Esophagus muscularis mucosa (tissue), 4 donors: ENCODE results near the gene PPRC1. TPM values are rescaled to one million over a fixed set of nuclear protein-coding genes. Genes with fewer than 3 reads are reported as not detected.

Experiments
- DNase-seq: peaks from one replicate; pipeline ENCODE4 v3.0.0-alpha.2; 2017; ENCODE audit errors: extremely low spot score
- H3K27ac ChIP-seq, 4 donors: fragments of 200-600 bp; sonication (generic); replicated peaks in 1 of 4; 1 replicate in 3 of 4; 2 replicates in 1 of 4; pipeline ENCODE4 v1.5.1; 2016 to 2019; ENCODE audit warnings: mild to moderate bottlenecking in 1 of 4
- H3K27me3 ChIP-seq, 4 donors: fragments of 200-600 bp; sonication (generic); one replicate each; pipeline versions ENCODE4 v1.5.1 to v1.6.0; 2016 to 2019
- H3K36me3 ChIP-seq, 4 donors: fragments of 200-600 bp; sonication (generic); one replicate each; pipeline ENCODE4 v1.5.1; 2016 to 2019
- H3K4me1 ChIP-seq, 4 donors: fragments of 200-600 bp; sonication (generic); one replicate each; pipeline ENCODE4 v1.5.1; 2016 to 2019
- H3K4me3 ChIP-seq, 4 donors: fragments of 200-600 bp; sonication (generic); 1 replicate in 2 of 4; 2 replicates in 2 of 4; pipeline ENCODE4 v1.5.1; 2016 to 2019; ENCODE audit warnings: mild to moderate bottlenecking in 4 of 4, moderate library complexity in 1 of 4
- H3K9me3 ChIP-seq, 4 donors: fragments of 200-600 bp; sonication (generic); 1 replicate in 3 of 4; 2 replicates in 1 of 4; pipeline ENCODE4 v1.5.1; 2016 to 2019
- EP300 ChIP-seq: sonication (generic); formaldehyde crosslinking; IDR thresholded peaks from one replicate; pipeline ENCODE4 v1.6.1; 2017; ENCODE audit warnings: antibody characterized with exemption
- POLR2A ChIP-seq: fragments of 450-650 bp; IDR thresholded peaks from one replicate; pipeline ENCODE4 v1.6.1; 2017; ENCODE audit warnings: antibody characterized with exemption, moderate library complexity, mild to moderate bottlenecking, low read depth
- POLR2AphosphoS5 ChIP-seq, 2 donors: sonication (generic); formaldehyde crosslinking; IDR thresholded peaks; one replicate each; pipeline ENCODE4 v1.6.1; 2017; ENCODE audit warnings: antibody characterized with exemption in 2 of 2
- WGBS: methylation state at CpG from one replicate; pipeline ENCODE4 v1.1.5; 2018; 5-methylcytosine and 5-hydroxymethylcytosine counted together
- intact Hi-C: fragments of 100-400 bp; cut with DNase I; formaldehyde crosslinking; loops from one replicate; pipeline ENCODE4 v1.15.1; 2023
- total RNA-seq, 4 donors: library from RNA; depleted of rRNA; stranded (reverse); fragments of >200 nt; gene quantifications; one replicate each; pipeline versions ENCODE4 v1.1.0 to v1.2.1, GENCODE V29; 2016
- TF ChIP-seq, protein P1 (sequence below), 3 experiments: fragments of 200-600 bp in 2 of 3; fragments of 450-650 bp in 1 of 3; sonication (generic) in 2 of 3; IDR thresholded peaks; one replicate each; pipeline ENCODE4 v1.5.1; 2017 to 2019; ENCODE audit warnings: antibody characterized with exemption in 3 of 3, mild to moderate bottlenecking in 2 of 3, moderate library complexity in 1 of 3

PPRC1 gene, protein sequence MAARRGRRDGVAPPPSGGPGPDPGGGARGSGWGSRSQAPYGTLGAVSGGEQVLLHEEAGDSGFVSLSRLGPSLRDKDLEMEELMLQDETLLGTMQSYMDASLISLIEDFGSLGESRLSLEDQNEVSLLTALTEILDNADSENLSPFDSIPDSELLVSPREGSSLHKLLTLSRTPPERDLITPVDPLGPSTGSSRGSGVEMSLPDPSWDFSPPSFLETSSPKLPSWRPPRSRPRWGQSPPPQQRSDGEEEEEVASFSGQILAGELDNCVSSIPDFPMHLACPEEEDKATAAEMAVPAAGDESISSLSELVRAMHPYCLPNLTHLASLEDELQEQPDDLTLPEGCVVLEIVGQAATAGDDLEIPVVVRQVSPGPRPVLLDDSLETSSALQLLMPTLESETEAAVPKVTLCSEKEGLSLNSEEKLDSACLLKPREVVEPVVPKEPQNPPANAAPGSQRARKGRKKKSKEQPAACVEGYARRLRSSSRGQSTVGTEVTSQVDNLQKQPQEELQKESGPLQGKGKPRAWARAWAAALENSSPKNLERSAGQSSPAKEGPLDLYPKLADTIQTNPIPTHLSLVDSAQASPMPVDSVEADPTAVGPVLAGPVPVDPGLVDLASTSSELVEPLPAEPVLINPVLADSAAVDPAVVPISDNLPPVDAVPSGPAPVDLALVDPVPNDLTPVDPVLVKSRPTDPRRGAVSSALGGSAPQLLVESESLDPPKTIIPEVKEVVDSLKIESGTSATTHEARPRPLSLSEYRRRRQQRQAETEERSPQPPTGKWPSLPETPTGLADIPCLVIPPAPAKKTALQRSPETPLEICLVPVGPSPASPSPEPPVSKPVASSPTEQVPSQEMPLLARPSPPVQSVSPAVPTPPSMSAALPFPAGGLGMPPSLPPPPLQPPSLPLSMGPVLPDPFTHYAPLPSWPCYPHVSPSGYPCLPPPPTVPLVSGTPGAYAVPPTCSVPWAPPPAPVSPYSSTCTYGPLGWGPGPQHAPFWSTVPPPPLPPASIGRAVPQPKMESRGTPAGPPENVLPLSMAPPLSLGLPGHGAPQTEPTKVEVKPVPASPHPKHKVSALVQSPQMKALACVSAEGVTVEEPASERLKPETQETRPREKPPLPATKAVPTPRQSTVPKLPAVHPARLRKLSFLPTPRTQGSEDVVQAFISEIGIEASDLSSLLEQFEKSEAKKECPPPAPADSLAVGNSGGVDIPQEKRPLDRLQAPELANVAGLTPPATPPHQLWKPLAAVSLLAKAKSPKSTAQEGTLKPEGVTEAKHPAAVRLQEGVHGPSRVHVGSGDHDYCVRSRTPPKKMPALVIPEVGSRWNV (N-terminal part only)
- 10 to 100 TPM; 10.8 to 49.5 (median 20.9) TPM for total RNA-seq

- peak within 1 kb of the TSS; percentile 90 to 98 (median 94) for H3K27ac ChIP-seq
- H3K9me3 ChIP-seq, result no peaks in the 10 kb centered on the region
- H3K4me1 ChIP-seq, result peaks cover 22 to 44% (median 36%) of the 10 kb centered on the region in 4 donors
- H3K36me3 ChIP-seq, result peaks cover 0 to 4% (median 3%) of the 10 kb centered on the region in 4 donors
- peak; percentile 99 for DNase-seq
- intact Hi-C loops, result no loop called here
- 0% methylated on average over 18 of the region's 64 CpGs for WGBS
- no peaks in the 10 kb centered on the region for H3K27me3 ChIP-seq
- peak within 1 kb of the TSS; percentile 69 to 99 (median 91) for H3K4me3 ChIP-seq
- TF ChIP-seq POLR2AphosphoS5 (IDR thresholded peaks at IDR 0.05) (peak; percentile 90 to 96), EP300 (no peak), POLR2A (peak; percentile 65)
- TF ChIP-seq, protein P1, sequence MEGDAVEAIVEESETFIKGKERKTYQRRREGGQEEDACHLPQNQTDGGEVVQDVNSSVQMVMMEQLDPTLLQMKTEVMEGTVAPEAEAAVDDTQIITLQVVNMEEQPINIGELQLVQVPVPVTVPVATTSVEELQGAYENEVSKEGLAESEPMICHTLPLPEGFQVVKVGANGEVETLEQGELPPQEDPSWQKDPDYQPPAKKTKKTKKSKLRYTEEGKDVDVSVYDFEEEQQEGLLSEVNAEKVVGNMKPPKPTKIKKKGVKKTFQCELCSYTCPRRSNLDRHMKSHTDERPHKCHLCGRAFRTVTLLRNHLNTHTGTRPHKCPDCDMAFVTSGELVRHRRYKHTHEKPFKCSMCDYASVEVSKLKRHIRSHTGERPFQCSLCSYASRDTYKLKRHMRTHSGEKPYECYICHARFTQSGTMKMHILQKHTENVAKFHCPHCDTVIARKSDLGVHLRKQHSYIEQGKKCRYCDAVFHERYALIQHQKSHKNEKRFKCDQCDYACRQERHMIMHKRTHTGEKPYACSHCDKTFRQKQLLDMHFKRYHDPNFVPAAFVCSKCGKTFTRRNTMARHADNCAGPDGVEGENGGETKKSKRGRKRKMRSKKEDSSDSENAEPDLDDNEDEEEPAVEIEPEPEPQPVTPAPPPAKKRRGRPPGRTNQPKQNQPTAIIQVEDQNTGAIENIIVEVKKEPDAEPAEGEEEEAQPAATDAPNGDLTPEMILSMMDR (IDR thresholded peaks at IDR 0.05), result peak; percentile 85 to 94 (median 90)
Observed at GRCh38 chr10:102132563-102133372, at the start of gene PPRC1. PPRC1 (plus strand) TSS chr10:102133040; CDS start chr10:102133069, 29 bp downstream.

- no peak for TF ChIP-seq POLR2AphosphoS5 (IDR thresholded peaks at IDR 0.05)
- no peaks in the 10 kb centered on the region for H3K36me3 ChIP-seq
- H3K27me3 ChIP-seq, result no peaks in the 10 kb centered on the region
- H3K4me1 ChIP-seq, result no peaks in the 10 kb centered on the region
- DNase-seq, result no peak
- no peak overlapping the region for H3K27ac ChIP-seq
- H3K4me3 ChIP-seq, result no peak overlapping the region
- 92% methylated on average over 3 of the region's 3 CpGs for WGBS
- no peaks in the 10 kb centered on the region for H3K9me3 ChIP-seq
- intact Hi-C loops, result no loop called here
Observed at GRCh38 chr10:102083541-102083940, 49.3 kb upstream of the PPRC1 start.

GRCh38 chr10:102085336-102085735 lies 47.5 kb upstream of the PPRC1 start:
- DNase-seq, result no peak
- 79% methylated on average over 3 of the region's 3 CpGs for WGBS
- H3K27ac ChIP-seq, result no peak overlapping the region

GRCh38 chr10:102086196-102086595 lies 46.6 kb upstream of the PPRC1 start:
- intact Hi-C loops, result no loop called here
- no peak for DNase-seq
- Histone ChIP-seq H3K27me3 (no peaks in the 10 kb centered on the region), H3K4me1 (no peaks in the 10 kb centered on the region), H3K36me3 (no peaks in the 10 kb centered on the region), H3K27ac (no peak overlapping the region), H3K9me3 (no peaks in the 10 kb centered on the region), H3K4me3 (no peak overlapping the region)
- 92% methylated on average over 8 of the region's 8 CpGs for WGBS
- no peak for TF ChIP-seq POLR2A
- TF ChIP-seq, protein P1 (IDR thresholded peaks at IDR 0.05), result no peak

More at GRCh38 chr10:102085336-102085735, 47.5 kb upstream of the PPRC1 start:
- no peak overlapping the region for H3K4me3 ChIP-seq
- no peaks in the 10 kb centered on the region for H3K9me3 ChIP-seq
- intact Hi-C loops, result no loop called here
- TF ChIP-seq POLR2AphosphoS5 (IDR thresholded peaks at IDR 0.05), result no peak
- TF ChIP-seq EP300, result no peak
- no peak for TF ChIP-seq POLR2A
- TF ChIP-seq, protein P1 (IDR thresholded peaks at IDR 0.05), result no peak
- H3K36me3 ChIP-seq, result no peaks in the 10 kb centered on the region
- H3K4me1 ChIP-seq, result no peaks in the 10 kb centered on the region
- no peaks in the 10 kb centered on the region for H3K27me3 ChIP-seq
